OCI-LY1 (cell line): ENCODE measurements around the gene OR2V1.

Experiments used
- CTCF ChIP-seq: fragments of 200-600 bp; sonication (generic), shearing (Covaris generic); IDR thresholded peaks from 2 replicates; pipeline ENCODE4 v1.5.1; 2017; ENCODE audit warnings: mild to moderate bottlenecking, antibody characterized with exemption, low read length, moderate library complexity, mixed read lengths
- EZH2 ChIP-seq: fragments of 200-600 bp; sonication (generic), shearing (Covaris generic); IDR thresholded peaks from 2 replicates; pipeline ENCODE4 v1.8.0; 2017; ENCODE audit warnings: borderline replicate concordance, mixed run types, mild to moderate bottlenecking, antibody characterized with exemption, low read length, moderate library complexity, mixed read lengths

- TF ChIP-seq EZH2, result no peak
- no peak for TF ChIP-seq CTCF
These were observed 14.2 kb upstream of the OR2V1 start for GRCh38 chr5:181145133-181145532.
